ENCODE data around the gene MTPN.

MTPN gene

DNA sequence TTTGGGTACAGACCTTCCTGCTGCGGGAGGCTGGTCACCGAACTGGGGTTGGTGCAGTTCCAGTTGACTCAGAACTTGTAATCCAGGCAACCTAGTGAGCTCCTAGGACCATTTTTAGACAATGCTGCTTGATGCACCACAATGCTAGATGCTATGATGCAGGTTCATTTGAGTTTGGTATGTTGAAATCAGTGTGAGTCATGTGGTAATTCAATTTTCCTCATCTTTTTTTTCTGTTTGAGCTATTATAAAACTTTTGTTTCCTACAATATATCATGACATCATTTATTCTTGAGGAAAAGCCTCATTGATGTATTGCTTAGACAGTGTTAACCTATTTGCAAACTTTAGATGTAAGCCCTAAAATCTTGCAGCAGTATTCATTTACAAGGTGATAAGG, 40.9 kb upstream of the MTPN start:
- Histone ChIP-seq H3K4me2 (ENCODE audit: low read length) (no peak overlapping the region), H3K79me2 (no peaks in the 10 kb centered on the region), H3K9ac (no peak overlapping the region), H3K9me3 (ENCODE audit: control insufficient read depth, low read length) (no peaks in the 10 kb centered on the region), H3K4me3 (ENCODE audit: low read depth, low read length) (no peak overlapping the region), H3K36me3 (ENCODE audit: control insufficient read depth, insufficient read depth, low read length) (no peaks in the 10 kb centered on the region), H3K27me3 (ENCODE audit: control insufficient read depth, insufficient read depth, low read length) (no peaks in the 10 kb centered on the region), H3K4me1 (no peaks in the 10 kb centered on the region), H2AFZ (no peak overlapping the region), H3K27ac (no peak overlapping the region)
- TF ChIP-seq, protein P1, sequence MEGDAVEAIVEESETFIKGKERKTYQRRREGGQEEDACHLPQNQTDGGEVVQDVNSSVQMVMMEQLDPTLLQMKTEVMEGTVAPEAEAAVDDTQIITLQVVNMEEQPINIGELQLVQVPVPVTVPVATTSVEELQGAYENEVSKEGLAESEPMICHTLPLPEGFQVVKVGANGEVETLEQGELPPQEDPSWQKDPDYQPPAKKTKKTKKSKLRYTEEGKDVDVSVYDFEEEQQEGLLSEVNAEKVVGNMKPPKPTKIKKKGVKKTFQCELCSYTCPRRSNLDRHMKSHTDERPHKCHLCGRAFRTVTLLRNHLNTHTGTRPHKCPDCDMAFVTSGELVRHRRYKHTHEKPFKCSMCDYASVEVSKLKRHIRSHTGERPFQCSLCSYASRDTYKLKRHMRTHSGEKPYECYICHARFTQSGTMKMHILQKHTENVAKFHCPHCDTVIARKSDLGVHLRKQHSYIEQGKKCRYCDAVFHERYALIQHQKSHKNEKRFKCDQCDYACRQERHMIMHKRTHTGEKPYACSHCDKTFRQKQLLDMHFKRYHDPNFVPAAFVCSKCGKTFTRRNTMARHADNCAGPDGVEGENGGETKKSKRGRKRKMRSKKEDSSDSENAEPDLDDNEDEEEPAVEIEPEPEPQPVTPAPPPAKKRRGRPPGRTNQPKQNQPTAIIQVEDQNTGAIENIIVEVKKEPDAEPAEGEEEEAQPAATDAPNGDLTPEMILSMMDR (IDR thresholded peaks at IDR 0.05), result no peak

- no peak overlapping the region for H3K27ac ChIP-seq
- H3K4me3 ChIP-seq (ENCODE audit: low read depth, low read length), result no peak overlapping the region
- no peaks in the 10 kb centered on the region for H3K79me2 ChIP-seq
- TF ChIP-seq, protein P1 (IDR thresholded peaks at IDR 0.05), result no peak
- H2AFZ ChIP-seq, result no peak overlapping the region
- H3K27me3 ChIP-seq (ENCODE audit: control insufficient read depth, insufficient read depth, low read length), result no peaks in the 10 kb centered on the region
- no peak overlapping the region for H3K4me2 ChIP-seq (ENCODE audit: low read length)
- no peaks in the 10 kb centered on the region for H3K9me3 ChIP-seq (ENCODE audit: control insufficient read depth, low read length)
- H3K4me1 ChIP-seq, result no peaks in the 10 kb centered on the region
- H3K36me3 ChIP-seq (ENCODE audit: control insufficient read depth, insufficient read depth, low read length), result no peaks in the 10 kb centered on the region
- H3K9ac ChIP-seq, result no peak overlapping the region
These were observed 39.7 kb upstream of the MTPN start for GRCh38 chr7:136016649-136017395.

DNA sequence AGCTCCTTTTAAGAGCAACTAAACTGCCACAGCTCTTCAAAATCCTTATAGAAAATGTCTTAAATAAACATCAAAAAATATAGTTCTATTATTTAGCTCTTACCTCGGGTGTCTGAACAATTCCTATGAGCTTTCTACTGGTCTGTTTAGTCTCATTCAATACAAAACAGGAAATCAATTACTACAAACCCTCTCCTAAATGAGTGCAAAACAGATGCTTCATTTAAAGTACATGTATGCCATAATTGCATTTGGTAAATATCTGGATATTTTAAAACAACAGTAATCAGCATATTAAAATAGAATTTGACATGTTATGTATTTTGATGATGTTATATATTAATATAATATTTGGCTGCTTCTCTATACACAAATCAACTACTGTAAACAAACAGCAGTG, 38.5 kb upstream of the MTPN start:
- H3K36me3 ChIP-seq (ENCODE audit: control insufficient read depth, insufficient read depth, low read length), result no peaks in the 10 kb centered on the region
- H3K27ac ChIP-seq, result no peak overlapping the region
- H3K27me3 ChIP-seq (ENCODE audit: control insufficient read depth, insufficient read depth, low read length), result no peaks in the 10 kb centered on the region

GRCh38 chr7:136014659-136015058, 37.5 kb upstream of the MTPN start:
- Histone ChIP-seq H3K9ac (no peak overlapping the region), H3K79me2 (no peaks in the 10 kb centered on the region), H3K4me1 (no peaks in the 10 kb centered on the region), H3K4me2 (ENCODE audit: low read length) (no peak overlapping the region), H3K9me3 (ENCODE audit: control insufficient read depth, low read length) (no peaks in the 10 kb centered on the region), H3K36me3 (ENCODE audit: control insufficient read depth, insufficient read depth, low read length) (no peaks in the 10 kb centered on the region), H3K4me3 (ENCODE audit: low read depth, low read length) (no peak overlapping the region), H3K27me3 (ENCODE audit: control insufficient read depth, insufficient read depth, low read length) (no peaks in the 10 kb centered on the region), H2AFZ (no peak overlapping the region), H3K27ac (no peak overlapping the region)
- TF ChIP-seq, protein P1 (IDR thresholded peaks at IDR 0.05), result no peak

More for the DNA sequence above, 38.5 kb upstream of the MTPN start:
- Histone ChIP-seq H3K4me2 (ENCODE audit: low read length) (no peak overlapping the region), H3K4me1 (no peaks in the 10 kb centered on the region), H3K4me3 (ENCODE audit: low read depth, low read length) (no peak overlapping the region), H3K79me2 (no peaks in the 10 kb centered on the region), H2AFZ (no peak overlapping the region), H3K9me3 (ENCODE audit: control insufficient read depth, low read length) (no peaks in the 10 kb centered on the region), H3K9ac (no peak overlapping the region)
- TF ChIP-seq, protein P1 (IDR thresholded peaks at IDR 0.05), result no peak

DNA sequence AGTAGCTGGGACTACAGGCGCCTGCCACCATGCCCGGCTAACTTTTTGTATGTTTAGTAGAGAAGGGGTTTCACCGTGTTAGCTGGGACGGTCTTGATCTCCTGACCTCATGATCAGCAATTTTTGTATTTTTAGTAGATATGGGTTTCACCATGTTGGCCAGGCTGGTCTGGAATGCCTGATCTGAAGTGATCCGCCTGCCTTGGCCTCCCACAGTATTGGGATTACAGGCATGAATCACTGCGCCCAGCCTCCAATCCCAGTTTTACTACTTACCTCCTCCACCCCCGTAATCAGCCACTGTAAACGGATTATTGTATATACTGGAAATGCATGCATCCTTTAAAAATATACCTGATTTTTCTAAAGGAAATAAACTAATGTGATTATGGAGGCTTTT, 35.1 kb upstream of the MTPN start:
- H3K27ac ChIP-seq, result no peak overlapping the region
- H3K9ac ChIP-seq, result no peak overlapping the region
- no peak overlapping the region for H3K4me2 ChIP-seq (ENCODE audit: low read length)
- H3K27me3 ChIP-seq (ENCODE audit: control insufficient read depth, insufficient read depth, low read length), result no peaks in the 10 kb centered on the region
- no peak overlapping the region for H2AFZ ChIP-seq
- no peaks in the 10 kb centered on the region for H3K4me1 ChIP-seq
- TF ChIP-seq, protein P1 (IDR thresholded peaks at IDR 0.05), result no peak
- no peaks in the 10 kb centered on the region for H3K36me3 ChIP-seq (ENCODE audit: control insufficient read depth, insufficient read depth, low read length)
- H3K9me3 ChIP-seq (ENCODE audit: control insufficient read depth, low read length), result no peaks in the 10 kb centered on the region
- H3K79me2 ChIP-seq, result no peaks in the 10 kb centered on the region
- no peak overlapping the region for H3K4me3 ChIP-seq (ENCODE audit: low read depth, low read length)
